IMR-90 (cell line): ENCODE measurements around the gene TPR. TPM values are rescaled to one million over a fixed set of nuclear protein-coding genes. Genes with fewer than 3 reads are reported as not detected.
A peak's percentile ranks its signal among the peaks of the same experiment; 100 is the strongest.

Experiments
- ATAC-seq: fragments of 200-7000 bp; cut with Tn5 transposase; 2 replicates; pipeline ENCODE4 v1.9.1; 2020; ENCODE audit warnings: low read depth, mild to moderate bottlenecking, moderate library complexity
- BruUV-seq: library from RNA; stranded (reverse); fragments of 400-500 nt; replicated peaks from 2 replicates; lab custom pipeline; 2021; lab: Mats Ljungman, UMichigan
- CTCF ChIA-PET: fragments of 300-600 bp; formaldehyde crosslinking; extraction: SDS; loops from one replicate; lab custom pipeline; 2021; ENCODE audit warnings: antibody characterized with exemption; lab: Yijun Ruan, JAX
- POLR2A ChIA-PET: fragments of 300-600 bp; sonication (Branson Sonifier 250); formaldehyde crosslinking; loops from one replicate; lab custom pipeline; 2022; ENCODE audit warnings: antibody characterized with exemption; ENCODE audit not compliant: unreplicated experiment; lab: Charles Lee
- DNase-seq: peaks from one replicate; pipeline ENCODE4 v3.0.0; 2013
- H2AFZ ChIP-seq: replicated peaks from 2 replicates; pipeline ENCODE3; 2013; ENCODE audit warnings: low read length, mild to moderate bottlenecking; ENCODE audit not compliant: poor library complexity
- H2AK5ac ChIP-seq: 2 replicates; pipeline ENCODE4 v1.6.1; 2013; ENCODE audit warnings: low read depth, low read length, inconsistent platforms
- H2AK9ac ChIP-seq: replicated peaks from 2 replicates; pipeline ENCODE3; 2013; ENCODE audit warnings: mild to moderate bottlenecking, low read depth, low read length, moderate library complexity; ENCODE audit not compliant: poor library complexity
- H2BK120ac ChIP-seq: 2 replicates; pipeline ENCODE4 v1.6.1; 2013; ENCODE audit warnings: low read depth, low read length, inconsistent platforms
- H2BK15ac ChIP-seq: 3 replicates; pipeline ENCODE4 v1.6.1; 2013; ENCODE audit warnings: low read depth, low read length, inconsistent platforms
- H2BK20ac ChIP-seq: 2 replicates; pipeline ENCODE4 v1.6.1; 2013; ENCODE audit warnings: low read depth, mild to moderate bottlenecking, inconsistent platforms, low read length, moderate library complexity
- H2BK5ac ChIP-seq: 2 replicates; pipeline ENCODE4 v1.6.1; 2013; ENCODE audit warnings: mild to moderate bottlenecking, low read depth, low read length, inconsistent platforms; ENCODE audit not compliant: poor library complexity, severe bottlenecking
- H3K14ac ChIP-seq: replicated peaks from 2 replicates; pipeline ENCODE4 v1.6.1; 2013; ENCODE audit warnings: low read depth, low read length, inconsistent platforms
- H3K18ac ChIP-seq: 2 replicates; pipeline ENCODE4 v1.6.1; 2013; ENCODE audit warnings: low read depth, low read length, control low read depth
- H3K23ac ChIP-seq: 2 replicates; pipeline ENCODE4 v1.6.1; 2013; ENCODE audit warnings: low read depth, low read length, inconsistent platforms
- H3K27ac ChIP-seq: 2 replicates; pipeline ENCODE4 v1.5.1; 2013; ENCODE audit warnings: mild to moderate bottlenecking, control low read depth, low read length; ENCODE audit not compliant: insufficient read depth
- H3K27me3 ChIP-seq: 2 replicates; pipeline ENCODE4 v1.6.1; 2013; ENCODE audit warnings: low read length; ENCODE audit not compliant: control insufficient read depth, insufficient read depth
- H3K36me3 ChIP-seq: 2 replicates; pipeline ENCODE4 v1.6.1; 2013; ENCODE audit warnings: low read length, mixed read lengths; ENCODE audit not compliant: control insufficient read depth, insufficient read depth
- H3K4ac ChIP-seq: 2 replicates; pipeline ENCODE4 v1.6.1; 2013; ENCODE audit warnings: low read depth, low read length, inconsistent platforms
- H3K4me1 ChIP-seq: 2 replicates; pipeline ENCODE4 v1.6.1; 2013; ENCODE audit warnings: low read length, mixed read lengths; ENCODE audit not compliant: control insufficient read depth, insufficient read depth
- H3K4me2 ChIP-seq: 2 replicates; pipeline ENCODE4 v1.6.1; 2013; ENCODE audit warnings: low read depth, mild to moderate bottlenecking, control low read depth, low read length, moderate library complexity
- H3K4me3 ChIP-seq: 2 replicates; pipeline ENCODE4 v1.5.1; 2013; ENCODE audit warnings: low read depth, mild to moderate bottlenecking, control low read depth, low read length, moderate library complexity; ENCODE audit not compliant: insufficient read depth
- H3K56ac ChIP-seq: 2 replicates; pipeline ENCODE4 v1.6.1; 2013; ENCODE audit warnings: low read length, inconsistent platforms; ENCODE audit not compliant: insufficient read depth; ENCODE audit errors: extremely low read depth
- H3K79me1 ChIP-seq, 2 experiments: 2 replicates each; pipeline ENCODE4 v1.6.1; 2013; ENCODE audit warnings: low read length in 2 of 2, inconsistent platforms in 1 of 2, low read depth in 1 of 2
- H3K9ac ChIP-seq: 2 replicates; pipeline ENCODE4 v1.6.1; 2013; ENCODE audit warnings: low read depth, low read length, control low read depth
- H3K9me1 ChIP-seq: 2 replicates; pipeline ENCODE4 v1.6.1; 2013; ENCODE audit warnings: low read length, inconsistent platforms; ENCODE audit not compliant: insufficient read depth
- H3K9me3 ChIP-seq: 2 replicates; pipeline ENCODE4 v1.6.1; 2013; ENCODE audit warnings: low read length; ENCODE audit not compliant: control insufficient read depth, insufficient read depth
- H4K20me1 ChIP-seq: 2 replicates; pipeline ENCODE4 v1.6.1; 2013; ENCODE audit warnings: low read length, inconsistent platforms; ENCODE audit not compliant: insufficient read depth
- H4K5ac ChIP-seq: 2 replicates; pipeline ENCODE4 v1.6.1; 2013; ENCODE audit warnings: mild to moderate bottlenecking, low read depth, low read length, control low read depth
- H4K8ac ChIP-seq, 2 experiments: 2 replicates each; pipeline ENCODE4 v1.6.1; 2013; ENCODE audit warnings: low read depth in 2 of 2, low read length in 2 of 2, control low read depth in 1 of 2, inconsistent platforms in 1 of 2
- H4K91ac ChIP-seq: 2 replicates; pipeline ENCODE4 v1.6.1; 2013; ENCODE audit warnings: low read depth, low read length, inconsistent platforms; ENCODE audit not compliant: insufficient read depth
- BHLHE40 ChIP-seq: fragments of 150-350 bp; IDR thresholded peaks from 2 replicates; pipeline ENCODE4 v1.6.1; 2016; ENCODE audit warnings: mild to moderate bottlenecking, low read depth, low read length
- CEBPB ChIP-seq: IDR thresholded peaks from 2 replicates; pipeline ENCODE4 v1.6.1; 2012; ENCODE audit warnings: low read depth, low read length, improper control_type of control experiment
- CTCF ChIP-seq: conservative IDR thresholded peaks from 2 replicates; pipeline ENCODE4 v1.5.1; 2012; ENCODE audit warnings: mild to moderate bottlenecking, low read depth, low read length, improper control_type of control experiment
- FOS ChIP-seq: fragments of 150-350 bp; IDR thresholded peaks from 2 replicates; pipeline ENCODE4 v1.6.1; 2016; ENCODE audit warnings: low read depth, low read length
- MAZ ChIP-seq: IDR thresholded peaks from 2 replicates; pipeline ENCODE4 v1.6.1; 2012; ENCODE audit warnings: low read depth, mild to moderate bottlenecking, low read length, improper control_type of control experiment, moderate library complexity, borderline replicate concordance
- MXI1 ChIP-seq: IDR thresholded peaks from 2 replicates; pipeline ENCODE4 v1.6.1; 2012; ENCODE audit warnings: low read depth, mild to moderate bottlenecking, low read length, moderate library complexity, borderline replicate concordance
- POLR2A ChIP-seq: IDR thresholded peaks from 2 replicates; pipeline ENCODE4 v1.6.1; 2012; ENCODE audit warnings: mild to moderate bottlenecking, low read depth, low read length
- SMC3 ChIP-seq: fragments of 150-350 bp; IDR thresholded peaks from 2 replicates; pipeline ENCODE4 v1.6.1; 2016; ENCODE audit warnings: low read depth, mild to moderate bottlenecking, antibody characterized with exemption, low read length, moderate library complexity
- USF2 ChIP-seq: fragments of 150-350 bp; IDR thresholded peaks from 2 replicates; pipeline ENCODE4 v1.6.1; 2017; ENCODE audit warnings: mild to moderate bottlenecking, antibody characterized with exemption, low read length, low read depth
- WGBS, 2 experiments: methylation state at CpG; one replicate each; pipeline versions ENCODE4 v1.1.5 to v1.1.7; 2013; ENCODE audit warnings: missing lambda C conversion rate in 2 of 2; ENCODE audit not compliant: insufficient read length in 1 of 2; ENCODE audit errors: extremely low coverage in 2 of 2; 5-methylcytosine and 5-hydroxymethylcytosine counted together
- dilution Hi-C: fragments of 300-500 bp; cut with HindIII; formaldehyde crosslinking; loops from one replicate; pipeline ENCODE4 v1.14.3; 2018; ENCODE audit warnings: low sequenced_read_pairs; ENCODE audit not compliant: unreplicated experiment
- in situ Hi-C: fragments of 300-500 bp; cut with MboI; formaldehyde crosslinking; loops from 3 replicates; pipeline ENCODE4 v1.14.3; 2019; ENCODE audit warnings: low sequenced_read_pairs, inconsistent platforms, mixed read lengths
- intact Hi-C: fragments of 100-400 bp; cut with micrococcal nuclease; formaldehyde crosslinking; loops from 2 replicates; pipeline ENCODE4 v1.10.0; 2022
- polyA plus RNA-seq, 3 experiments: library from polyadenylated mRNA; depleted of rRNA; stranded (reverse); fragments of >200 nt; gene quantifications; 2 replicates each; pipeline ENCODE4 v1.2.3, GENCODE V29; 2012; ENCODE audit warnings: low replicate concordance in 1 of 3
- total RNA-seq: library from RNA; depleted of rRNA; stranded (reverse); fragments of >200 nt; gene quantifications from 2 replicates; pipeline ENCODE4 v1.2.3, GENCODE V29; 2012

The TPR gene
- total and polyA plus RNA-seq, 2 of the 4 experiments (the other 2 are of a cell fraction) = 38.2 to 60.4 TPM

- no peak overlapping the region for H3K18ac ChIP-seq
- H4K8ac ChIP-seq = no peak overlapping the region
- intact Hi-C loops = no loop called here
- no peak overlapping the region for H2BK5ac ChIP-seq
- no peak overlapping the region for H2BK20ac ChIP-seq
- TF ChIP-seq SMC3 = no peak
- TF ChIP-seq MXI1 = peak; percentile 46; the same call in 1 of the 2 replicates
- 0 out of 2 replicates have a peak, but pooled peaks have one; percentile 17 for TF ChIP-seq BHLHE40
- TF ChIP-seq POLR2A = no peak
- TF ChIP-seq MAZ = no peak
- no peak for TF ChIP-seq USF2
- TF ChIP-seq CTCF = no peak
- no peak for TF ChIP-seq FOS
- TF ChIP-seq CEBPB = no peak
- H3K9ac ChIP-seq = no peak overlapping the region
- H4K91ac ChIP-seq = no peak overlapping the region
- ATAC-seq = peak; percentile 84
- no peaks in the 10 kb centered on the region for H4K20me1 ChIP-seq
- H3K56ac ChIP-seq = no peak overlapping the region
- no peak overlapping the region for H4K5ac ChIP-seq
- H3K23ac ChIP-seq = no peak overlapping the region
- dilution Hi-C loops = no loop called here
- H3K36me3 ChIP-seq = peaks cover 5% of the 10 kb centered on the region
- ChIA-PET POLR2A (no interaction called here), CTCF (no interaction called here)
- no TSS peak for BruUV-seq
- H3K14ac ChIP-seq = no peak overlapping the region
- H2AK5ac ChIP-seq = no peak overlapping the region
- no peak overlapping the region for H3K27ac ChIP-seq
- peak overlapping the region; percentile 53; the same call in 1 of the 2 replicates for H3K4me2 ChIP-seq
- no CpG with 5 or more reads among the region's 4 CpGs for WGBS, 2 experiments
- no peak overlapping the region for H2BK15ac ChIP-seq
- H3K4me1 ChIP-seq = peaks cover 7% of the 10 kb centered on the region
- H3K79me1 ChIP-seq = no peaks in the 10 kb centered on the region; a peak in 1 of 4 replicates
- no peak overlapping the region for H2AK9ac ChIP-seq
- H3K9me1 ChIP-seq = peaks cover 3% of the 10 kb centered on the region; the same call in 1 of the 2 replicates
- no peaks in the 10 kb centered on the region for H3K9me3 ChIP-seq
- DNase-seq = peak; percentile 71
- in situ Hi-C loops = no loop called here
- H3K27me3 ChIP-seq = no peaks in the 10 kb centered on the region
- no peak overlapping the region for H2BK120ac ChIP-seq
- H3K4me3 ChIP-seq = no peak overlapping the region
- H2AFZ ChIP-seq = no peak overlapping the region
- no peak overlapping the region for H3K4ac ChIP-seq
These were observed 43.5 kb upstream of the TPR start for GRCh38 chr1:186418503-186418902.
